GM03348 (cell line): ENCODE results near the gene MED9.
"Not testable (repeated sequence)": the region's sequence is repeated elsewhere in the genome, so short reads cannot be mapped to it uniquely, and the experiment has no call there.

ENCODE experiments used
- DNase-seq: peaks from one replicate; pipeline ENCODE4 v3.0.0; 2012; ENCODE audit warnings: low spot score

MED9 gene

GRCh38 chr17:17455173-17455572, 21.6 kb upstream of the MED9 start:
- no peak for DNase-seq

GRCh38 chr17:17456251-17456650, 20.5 kb upstream of the MED9 start:
- no peak for DNase-seq

GRCh38 chr17:17457680-17458079, 19.1 kb upstream of the MED9 start:
- DNase-seq = no peak

GRCh38 chr17:17460038-17460437, 16.8 kb upstream of the MED9 start:
- DNase-seq = no peak

GRCh38 chr17:17462048-17462824, 14.6 kb upstream of the MED9 start:
- no peak for DNase-seq

GRCh38 chr17:17463821-17464220, 13.0 kb upstream of the MED9 start:
- no peak for DNase-seq

GRCh38 chr17:17465878-17466277, 10.9 kb upstream of the MED9 start:
- not testable (repeated sequence) for DNase-seq

GRCh38 chr17:17466511-17466910, 10.3 kb upstream of the MED9 start:
- DNase-seq = no peak

GRCh38 chr17:17467016-17467415, 9.8 kb upstream of the MED9 start:
- DNase-seq = no peak

- DNase-seq = no peak
Observed at GRCh38 chr17:17467720-17468119, 9.1 kb upstream of the MED9 start.

GRCh38 chr17:17468217-17469010, 8.4 kb upstream of the MED9 start:
- DNase-seq = no peak

- DNase-seq = no peak
Observed at GRCh38 chr17:17469358-17469757, 7.4 kb upstream of the MED9 start.

GRCh38 chr17:17469996-17470395, 6.8 kb upstream of the MED9 start:
- DNase-seq = no peak

GRCh38 chr17:17472333-17472920, 4.4 kb upstream of the MED9 start:
- no peak for DNase-seq

GRCh38 chr17:17474341-17474740, 2.5 kb upstream of the MED9 start:
- DNase-seq = no peak

- no peak for DNase-seq
Observed at GRCh38 chr17:17479209-17479608, 2.4 kb downstream of the MED9 start.

GRCh38 chr17:17480593-17481148, 3.9 kb downstream of the MED9 start:
- DNase-seq = no peak

GRCh38 chr17:17481860-17482259, 5.1 kb downstream of the MED9 start:
- DNase-seq = no peak

- DNase-seq = no peak
Observed at GRCh38 chr17:17484451-17484899, 7.7 kb downstream of the MED9 start.

GRCh38 chr17:17485420-17485819, 8.6 kb downstream of the MED9 start:
- DNase-seq = no peak

GRCh38 chr17:17486416-17486815, 9.6 kb downstream of the MED9 start:
- not testable (repeated sequence) for DNase-seq

GRCh38 chr17:17487998-17488397, 11.2 kb downstream of the MED9 start:
- DNase-seq = no peak

- no peak for DNase-seq
Observed at GRCh38 chr17:17491031-17491471, 14.3 kb downstream of the MED9 start.
